GM21381 (cell line): ENCODE measurements around the gene TSHZ2.

Experiments
- ATAC-seq: cut with Tn5 transposase; IDR thresholded peaks from one replicate; pipeline ENCODE4 v1.9.1; 2021; ENCODE audit warnings: mild to moderate bottlenecking, moderate library complexity; ENCODE audit not compliant: unreplicated experiment

The TSHZ2 gene

DNA sequence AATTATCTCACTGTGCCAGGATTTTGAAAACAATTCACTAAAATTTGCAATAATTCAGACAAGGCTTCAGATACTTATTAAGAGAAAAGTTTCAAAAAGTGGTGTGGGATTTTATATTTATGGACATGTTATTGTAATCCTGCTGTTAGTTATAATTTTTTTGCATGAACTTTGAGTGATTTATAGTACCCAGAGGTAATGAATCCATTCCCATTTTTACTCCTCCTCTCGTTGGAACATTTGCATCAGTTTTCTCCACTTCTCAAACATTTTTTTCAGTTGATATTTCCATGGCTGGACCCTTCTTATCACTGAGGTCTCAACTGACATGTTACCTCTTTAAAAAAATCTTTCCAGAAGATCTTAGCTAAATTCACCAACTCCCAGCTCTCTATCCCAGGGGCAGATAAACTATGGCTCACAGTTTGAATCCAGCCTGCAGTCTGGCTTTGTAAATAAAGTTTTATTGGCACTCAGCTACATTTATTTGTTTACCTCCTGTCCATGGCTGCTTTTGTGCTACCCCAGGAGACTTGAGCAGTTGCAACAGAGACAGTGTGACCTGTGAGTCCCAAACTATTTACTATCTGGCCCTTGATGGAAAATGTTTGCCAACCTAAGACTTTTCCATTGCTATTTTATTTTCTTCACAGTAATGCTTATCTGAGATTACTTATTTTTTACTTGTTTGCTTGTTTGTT is 83.4 kb downstream of the TSHZ2 start:
- no peak for ATAC-seq

DNA sequence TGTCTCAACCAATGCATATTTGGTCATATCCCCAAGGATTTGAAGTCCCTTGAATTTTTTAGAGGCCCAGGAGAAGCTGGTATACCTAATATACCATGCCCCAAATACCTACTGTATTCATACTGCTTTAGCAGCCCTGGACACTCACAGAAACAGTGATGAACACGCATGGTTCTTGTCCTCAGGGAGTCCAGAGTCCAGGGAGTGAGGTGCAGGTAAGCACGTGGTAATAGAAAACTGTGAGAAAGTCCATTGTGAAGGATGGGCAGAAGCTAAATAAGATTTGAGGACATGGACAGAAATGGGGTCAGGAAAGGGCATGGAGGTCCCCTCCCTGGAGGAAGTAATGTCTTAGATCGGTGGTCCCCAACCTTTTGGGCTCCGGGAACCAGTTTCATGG is 85.4 kb downstream of the TSHZ2 start:
- no peak for ATAC-seq

DNA sequence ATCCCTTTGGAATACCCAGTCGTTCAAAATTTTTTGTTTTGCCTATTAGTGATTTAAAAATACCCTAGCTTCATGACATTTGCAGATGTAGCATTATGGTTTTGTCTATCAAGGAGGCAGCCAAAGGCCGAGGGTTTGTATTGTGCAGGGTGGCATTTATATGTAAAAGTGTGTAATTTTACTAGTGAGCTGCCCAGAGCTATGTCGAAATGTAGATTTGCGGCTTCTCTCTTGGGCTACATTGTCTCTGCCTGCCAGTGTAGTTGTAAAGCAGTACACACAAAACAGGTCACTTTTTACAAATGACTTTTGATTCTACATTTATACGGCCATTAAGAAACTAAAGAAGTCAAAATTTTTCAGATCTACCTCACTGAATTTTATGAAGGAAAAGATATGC is 87.7 kb downstream of the TSHZ2 start:
- ATAC-seq: no peak

DNA sequence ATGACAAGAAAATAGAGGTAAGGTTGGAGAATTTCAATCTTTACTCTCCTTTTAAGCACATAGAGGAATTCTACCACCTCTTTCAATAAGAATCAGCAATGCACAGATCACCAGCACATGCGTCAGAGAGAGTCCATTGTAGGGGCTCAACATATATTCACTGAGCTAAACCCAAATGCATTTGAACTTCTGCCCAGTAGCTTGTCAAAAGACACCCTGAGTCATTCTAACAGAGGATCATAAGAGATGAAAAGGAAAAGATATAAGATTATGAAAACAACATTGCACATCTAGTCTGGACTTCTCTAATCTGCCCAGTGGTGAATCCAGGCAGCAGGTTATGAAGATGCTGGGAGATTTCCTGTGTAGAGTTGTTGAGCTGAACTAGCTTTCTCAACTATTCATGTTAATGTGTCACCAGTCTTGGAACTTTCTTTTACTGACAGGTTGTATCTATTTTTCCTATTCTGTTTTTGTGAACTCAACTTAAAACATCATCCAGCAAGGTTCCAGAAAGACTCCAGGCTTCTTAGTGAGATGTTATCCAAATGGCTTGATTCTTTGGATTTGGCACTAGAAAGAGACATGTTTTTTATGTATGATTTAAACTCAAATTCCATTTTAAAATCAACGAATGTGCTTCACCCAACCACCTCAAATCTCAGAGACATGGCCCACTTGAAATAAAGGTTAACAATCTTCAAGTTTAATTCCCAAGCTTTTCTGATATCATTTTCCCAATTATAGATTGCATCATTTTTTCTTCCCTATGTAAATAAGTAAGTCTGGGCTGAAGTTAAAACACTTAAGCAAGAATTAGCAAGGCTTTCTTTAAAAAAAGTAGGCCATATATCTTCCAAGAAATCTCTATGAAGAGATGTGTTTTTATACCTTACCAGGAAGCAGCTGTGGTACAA is 89.3 kb downstream of the TSHZ2 start:
- ATAC-seq: no peak

DNA sequence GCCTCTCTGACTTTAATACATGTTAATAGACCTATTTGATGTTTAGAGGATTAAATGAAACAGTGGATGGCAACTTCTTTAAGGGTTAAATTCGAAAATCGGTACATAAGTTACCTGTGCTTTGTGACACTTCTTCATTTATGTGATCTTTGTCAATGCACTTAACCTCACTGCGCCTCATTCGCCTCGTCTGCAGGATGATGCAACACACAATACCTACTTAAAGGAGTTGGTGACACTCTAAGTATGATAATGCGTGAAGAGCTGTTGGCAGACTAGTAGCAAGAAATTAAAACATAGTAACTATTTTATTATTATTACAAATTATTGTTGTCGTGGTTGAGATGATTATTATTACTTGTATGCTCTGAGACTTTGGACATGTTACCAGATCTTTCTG is 92.8 kb downstream of the TSHZ2 start:
- no peak for ATAC-seq

DNA sequence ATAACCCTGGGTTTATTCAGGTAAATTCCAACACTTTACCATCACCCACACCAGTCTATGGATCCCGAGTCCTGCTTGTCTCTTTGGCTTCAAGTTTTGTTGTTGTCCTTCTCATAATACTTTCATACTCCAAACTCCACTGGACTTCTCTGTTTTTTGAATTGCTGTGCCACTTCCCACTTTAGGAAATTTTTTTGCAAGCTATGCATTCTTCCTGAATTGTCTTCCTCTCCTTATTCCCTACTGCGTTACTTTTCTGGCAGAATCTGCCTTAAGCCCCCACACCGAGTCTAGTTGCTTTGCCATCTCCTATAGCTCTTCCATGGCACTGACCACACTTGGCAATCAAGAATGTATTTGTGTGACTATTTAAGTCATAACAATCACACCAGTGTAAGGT is 96.1 kb downstream of the TSHZ2 start:
- ATAC-seq: no peak

DNA sequence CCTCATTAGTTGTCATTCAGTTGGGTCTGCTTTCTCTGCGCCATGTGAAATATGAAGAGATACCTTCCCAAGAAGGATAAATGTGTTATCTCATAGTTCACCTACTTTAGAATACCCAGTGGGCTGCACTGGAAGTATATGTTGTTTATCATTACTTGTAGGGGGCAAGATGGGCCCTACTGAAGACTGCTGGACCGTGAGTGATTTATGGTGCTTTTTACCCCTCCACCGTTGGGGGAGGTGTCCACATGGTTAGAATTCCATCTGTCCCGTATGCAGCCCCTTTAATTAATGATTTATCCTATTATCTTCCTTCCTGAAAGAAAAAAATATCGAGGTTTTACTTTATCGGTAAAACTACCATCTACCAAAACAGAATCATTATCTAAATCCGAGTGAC is 97.0 kb downstream of the TSHZ2 start:
- no peak for ATAC-seq

DNA sequence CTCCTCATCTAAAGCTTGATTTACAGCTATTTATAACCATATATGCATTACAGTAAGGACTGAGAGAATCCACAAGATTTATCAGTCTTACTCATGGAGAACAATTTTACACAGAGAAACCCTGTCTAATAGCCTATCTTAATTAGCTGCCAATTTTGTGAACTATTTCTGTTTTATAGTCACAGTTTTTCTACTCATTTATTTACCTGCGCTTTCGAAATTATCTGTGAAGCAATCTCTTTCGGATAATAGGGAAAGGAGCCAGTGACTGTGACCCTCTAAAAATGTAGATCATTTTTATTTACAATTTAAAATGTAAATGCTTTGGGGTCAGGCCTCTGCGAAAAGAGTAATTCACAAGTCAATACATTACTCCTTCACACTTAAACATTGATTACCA is 98.1 kb downstream of the TSHZ2 start:
- ATAC-seq: no peak

GRCh38 chr20:53070706-53071392 is 98.7 kb downstream of the TSHZ2 start:
- no peak for ATAC-seq

- ATAC-seq: no peak
These were observed 99.7 kb downstream of the TSHZ2 start for GRCh38 chr20:53071833-53072232.

DNA sequence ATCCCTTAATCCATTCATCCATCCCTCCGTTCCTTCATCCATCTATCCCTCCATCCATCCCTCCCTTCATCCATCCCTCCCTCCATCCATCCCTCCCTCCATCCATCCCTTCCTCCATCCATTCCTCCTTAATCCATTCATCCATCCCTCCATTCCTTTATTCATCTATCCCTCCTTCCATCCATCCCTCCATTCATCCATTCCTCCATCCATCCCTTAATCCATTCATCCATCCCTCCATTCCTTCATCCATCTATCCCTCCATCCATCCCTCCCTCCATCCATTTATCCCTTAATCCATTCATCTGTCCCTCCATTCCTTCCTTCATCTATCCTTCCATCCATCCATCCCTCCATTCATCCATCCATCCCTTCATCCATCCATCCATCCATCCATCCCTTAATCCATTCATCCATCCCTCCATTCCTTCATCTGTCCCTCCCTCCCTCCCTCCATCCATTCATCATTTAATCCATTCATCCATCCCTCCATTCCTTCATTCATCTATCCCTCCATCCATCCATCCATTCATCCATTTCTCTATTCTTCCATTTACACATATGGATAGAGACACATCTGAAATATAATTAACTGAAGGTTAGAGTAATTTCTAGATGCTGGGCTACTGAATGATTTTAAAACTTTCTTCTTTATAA is 100.9 kb downstream of the TSHZ2 start:
- no peak for ATAC-seq

- ATAC-seq: no peak
These were observed 101.7 kb downstream of the TSHZ2 start for GRCh38 chr20:53073636-53074415.

GRCh38 chr20:53074811-53075314 is 102.7 kb downstream of the TSHZ2 start:
- no peak for ATAC-seq

GRCh38 chr20:53076668-53077067 is 104.5 kb downstream of the TSHZ2 start:
- no peak for ATAC-seq

DNA sequence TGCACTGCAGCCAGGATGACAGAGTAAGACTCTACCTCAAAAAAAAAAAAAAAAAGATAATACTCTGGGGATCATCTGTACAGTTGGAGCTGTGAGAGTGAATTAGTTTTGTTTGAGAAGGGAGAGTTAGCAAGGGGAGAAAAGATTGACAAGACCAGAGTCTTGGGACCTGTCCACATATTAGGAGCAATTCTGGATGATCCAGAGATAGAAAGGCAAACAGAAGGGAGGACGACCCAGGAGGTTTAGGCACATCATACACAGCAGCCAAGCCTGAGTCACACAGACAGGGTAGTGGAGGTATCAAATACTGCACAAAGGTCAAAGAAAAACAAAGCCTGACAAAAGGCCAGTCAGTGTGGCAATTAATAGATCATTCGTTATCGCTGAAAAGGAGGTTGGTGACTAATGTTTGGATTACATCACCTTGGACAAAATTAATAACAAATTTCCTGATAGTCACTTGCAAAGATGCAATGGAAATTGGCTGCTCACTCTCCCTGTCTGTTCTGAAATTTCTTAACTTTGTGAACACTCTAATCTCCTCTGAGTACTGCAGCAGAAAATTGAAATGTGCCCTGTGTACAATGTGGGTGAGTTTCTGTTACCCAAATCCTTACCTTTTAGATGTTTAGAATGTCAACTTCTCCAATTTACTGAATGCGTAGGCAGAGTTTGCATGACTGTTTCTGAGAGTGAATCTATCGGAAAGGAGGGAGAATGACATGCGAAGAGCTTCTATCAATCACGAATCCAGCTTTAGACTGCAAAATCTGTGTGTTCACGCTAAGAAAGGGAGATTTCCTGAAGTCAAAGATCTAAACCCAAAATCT is 105.4 kb downstream of the TSHZ2 start:
- no peak for ATAC-seq

GRCh38 chr20:53078761-53079160 is 106.6 kb downstream of the TSHZ2 start:
- no peak for ATAC-seq

- ATAC-seq: no peak
These were observed 107.1 kb downstream of the TSHZ2 start for GRCh38 chr20:53079261-53079691.

- ATAC-seq: no peak
These were observed 107.9 kb downstream of the TSHZ2 start for GRCh38 chr20:53079828-53080686.

DNA sequence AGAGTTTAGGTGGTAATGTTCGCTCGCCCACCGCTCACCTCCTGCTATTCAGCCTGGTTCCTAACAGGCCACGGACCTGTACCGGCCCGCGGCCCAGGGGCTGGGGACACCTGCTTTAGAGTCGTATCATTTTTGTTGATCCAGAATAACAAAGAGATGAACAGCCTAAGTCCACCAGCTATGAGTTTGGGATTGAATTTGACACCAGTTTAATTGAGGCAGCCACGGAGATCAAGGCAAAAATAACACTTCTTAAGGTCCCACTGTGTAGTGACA is 108.5 kb downstream of the TSHZ2 start:
- no peak for ATAC-seq
